GM21723 (cell line): ENCODE data around the gene BAG5.
A peak's percentile ranks its signal among the peaks of the same experiment; 100 is the strongest.

Source experiments
- ATAC-seq: cut with Tn5 transposase; IDR thresholded peaks from one replicate; pipeline ENCODE4 v1.9.1; 2021; ENCODE audit warnings: mild to moderate bottlenecking, moderate library complexity; ENCODE audit not compliant: unreplicated experiment

Gene BAG5

GRCh38 chr14:103563844-103564505 is 1.5 kb upstream of the BAG5 start:
- ATAC-seq, result no peak

GRCh38 chr14:103563226-103563620 is 766 bp upstream of the BAG5 start:
- no peak for ATAC-seq

- ATAC-seq, result peak; percentile 31
Observed at GRCh38 chr14:103562179-103562428, 353 bp downstream of the BAG5 start.

- ATAC-seq, result peak; percentile 26
Observed at GRCh38 chr14:103561381-103562178, 877 bp downstream of the BAG5 start.

- no peak for ATAC-seq
Observed at GRCh38 chr14:103560691-103561090, 1.8 kb downstream of the BAG5 start.

GRCh38 chr14:103559766-103560165 is 2.7 kb downstream of the BAG5 start:
- no peak for ATAC-seq

GRCh38 chr14:103558071-103558882 is 4.2 kb downstream of the BAG5 start:
- ATAC-seq, result no peak

GRCh38 chr14:103556946-103557758 is 5.3 kb downstream of the BAG5 start:
- ATAC-seq, result no peak

- no peak for ATAC-seq
Observed at GRCh38 chr14:103555559-103556337, 6.7 kb downstream of the BAG5 start.

- no peak for ATAC-seq
Observed at GRCh38 chr14:103552846-103553210, 9.6 kb downstream of the BAG5 start.

GRCh38 chr14:103552011-103552845 is 10.2 kb downstream of the BAG5 start:
- ATAC-seq, result no peak

- ATAC-seq, result no peak
Observed at GRCh38 chr14:103551338-103551762, 11.1 kb downstream of the BAG5 start.

GRCh38 chr14:103550451-103551337 is 11.8 kb downstream of the BAG5 start:
- ATAC-seq, result no peak

- no peak for ATAC-seq
Observed at GRCh38 chr14:103549361-103550311, 12.8 kb downstream of the BAG5 start.

- no peak for ATAC-seq
Observed at GRCh38 chr14:103548463-103549351, 13.8 kb downstream of the BAG5 start.

GRCh38 chr14:103547941-103548462 is 14.5 kb downstream of the BAG5 start:
- ATAC-seq, result no peak
